Measurements from ENCODE around the gene GYPC.

Gene GYPC

DNA sequence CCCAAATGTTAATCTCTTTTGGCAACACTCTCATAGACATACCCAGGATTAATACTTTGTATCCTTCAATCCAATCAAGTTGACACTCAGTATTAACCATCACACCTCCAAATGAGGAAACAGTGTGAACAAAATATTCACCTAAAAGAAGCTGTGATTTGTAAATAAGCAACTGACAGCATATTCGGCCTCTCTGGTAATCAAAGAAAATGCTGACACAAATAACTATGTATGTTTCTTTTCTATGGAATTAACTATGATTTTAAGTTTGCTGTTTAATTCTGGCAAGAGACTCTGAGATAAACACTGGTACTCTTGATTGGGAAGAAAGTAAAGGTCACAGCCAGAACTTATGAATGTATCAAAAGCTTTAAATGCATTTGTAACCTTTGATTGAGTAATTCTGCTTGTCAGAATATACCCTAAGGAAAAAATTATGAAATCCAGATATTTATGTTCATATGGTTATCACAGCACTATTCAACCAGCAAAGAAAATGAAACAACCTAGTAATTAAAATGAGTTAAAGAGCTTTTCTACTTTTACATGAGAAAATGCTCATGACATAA lies 3.6 kb upstream of the GYPC start:
- DNase-seq, result peak; percentile 45

DNA sequence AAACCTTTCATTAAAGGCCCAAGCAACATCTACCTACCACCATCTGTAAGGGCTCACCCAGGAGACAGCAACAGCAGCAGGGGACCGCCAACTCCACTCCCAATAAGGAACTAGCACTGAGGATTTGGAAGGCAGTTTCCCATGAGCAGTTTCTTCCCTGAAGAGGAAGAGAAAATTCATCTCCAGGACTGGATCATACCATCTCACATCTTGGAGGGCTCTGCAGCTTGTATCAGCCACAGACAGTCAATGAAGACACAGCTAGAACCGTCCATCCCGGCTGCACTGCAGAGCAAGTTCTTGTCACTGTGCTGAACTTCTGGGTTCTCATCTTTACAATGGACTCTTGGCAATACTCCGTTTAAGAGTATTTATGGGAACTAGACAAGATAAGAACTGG lies 2.8 kb upstream of the GYPC start:
- peak; percentile 26 for DNase-seq

DNA sequence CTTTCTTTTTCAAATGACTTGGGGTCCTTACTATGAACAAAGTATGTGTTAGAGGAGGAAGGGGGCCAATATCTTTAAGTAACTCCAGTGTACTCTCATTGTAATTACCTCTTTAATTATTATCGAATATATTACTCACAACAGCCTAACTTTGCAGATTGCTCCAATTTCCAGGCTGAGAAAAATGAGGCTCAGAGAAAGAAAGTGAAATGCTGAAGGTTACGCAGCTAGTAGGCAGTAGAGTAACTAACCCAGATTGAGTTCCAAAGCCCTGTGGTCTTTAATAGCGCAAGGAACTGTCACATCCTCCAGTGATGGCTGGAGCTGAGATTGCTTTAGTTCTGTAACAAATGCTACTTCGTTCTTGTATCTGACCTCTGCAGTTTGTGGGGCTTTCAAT lies 2.2 kb upstream of the GYPC start:
- no peak for DNase-seq

DNA sequence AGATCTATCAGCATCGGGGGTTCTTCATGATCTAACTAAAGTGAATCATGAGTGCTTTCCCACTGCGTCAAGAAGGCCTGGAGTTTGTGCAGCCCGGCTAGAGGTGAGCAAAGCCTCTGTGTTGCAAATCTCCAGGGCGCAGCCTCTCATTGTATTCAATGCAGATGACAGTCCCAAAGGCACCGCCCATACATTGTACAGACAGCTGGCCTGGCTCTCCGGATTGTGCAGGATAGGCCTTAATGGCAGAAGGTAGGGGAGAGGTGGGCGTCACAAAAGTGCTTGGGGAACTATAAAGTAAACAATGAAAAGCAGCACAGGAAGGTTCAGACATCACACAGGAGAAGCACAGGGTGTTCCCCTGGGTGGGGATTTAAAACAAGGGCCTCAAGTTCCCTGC lies 907 bp upstream of the GYPC start:
- no peak for DNase-seq

DNA sequence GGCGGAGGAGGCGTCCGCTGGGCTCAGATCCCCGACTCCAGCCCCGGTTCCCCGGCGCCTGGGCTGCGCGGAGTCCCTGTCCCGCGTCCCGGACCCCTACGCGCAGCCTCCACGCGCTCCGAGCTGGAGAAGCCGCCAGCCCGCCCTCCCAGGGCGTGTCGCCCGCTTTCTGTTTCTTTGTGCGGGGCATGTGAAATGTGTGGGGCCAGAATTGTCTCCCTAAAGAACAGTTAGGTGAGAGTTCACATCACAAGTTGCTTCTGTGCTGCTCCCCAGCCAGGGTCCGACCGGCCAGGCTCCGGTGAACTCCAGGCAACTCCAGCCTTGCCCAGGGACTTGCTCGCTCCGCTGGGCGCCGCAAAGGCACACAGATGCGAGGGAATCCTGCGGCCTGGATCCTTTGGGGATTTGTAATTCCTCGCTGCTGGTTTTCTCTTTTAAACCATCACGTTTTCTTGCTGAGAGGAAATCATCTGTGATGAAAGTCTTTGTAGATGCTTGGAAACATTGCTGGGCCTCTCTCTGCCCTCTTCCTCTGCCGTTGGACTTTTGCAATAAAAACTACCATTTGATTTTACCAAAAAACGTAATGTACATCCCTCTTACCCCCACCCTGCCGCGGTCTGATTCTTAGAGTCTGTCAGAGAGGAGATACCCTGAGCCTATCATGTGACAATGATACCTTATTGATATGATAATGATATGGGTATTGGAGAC lies 631 bp downstream of the GYPC start:
- peak; percentile 55 for DNase-seq

DNA sequence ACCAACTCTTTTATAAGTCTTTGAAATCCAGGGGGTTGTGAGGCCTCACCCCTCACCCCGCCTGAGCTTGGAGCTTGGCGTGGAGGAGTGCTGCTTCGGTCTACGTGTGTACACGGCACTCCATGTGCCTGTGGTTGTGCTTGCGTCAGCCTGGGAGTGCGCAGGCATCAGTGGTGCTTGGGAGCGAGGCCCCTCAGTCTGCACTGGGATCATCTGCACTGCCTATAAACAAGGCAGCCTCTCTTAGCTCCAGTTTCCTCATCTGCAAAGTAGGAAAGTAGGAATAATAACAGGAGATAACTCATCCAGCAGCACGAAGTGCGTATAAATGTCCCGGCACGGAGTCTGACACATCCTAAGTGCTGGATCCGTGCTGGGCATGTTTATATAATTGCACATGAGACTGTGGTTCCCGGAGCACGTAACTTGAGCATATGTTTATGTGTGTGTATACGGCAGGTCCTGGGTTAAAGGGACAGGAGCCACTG lies 1.2 kb downstream of the GYPC start:
- DNase-seq, result peak; percentile 49

DNA sequence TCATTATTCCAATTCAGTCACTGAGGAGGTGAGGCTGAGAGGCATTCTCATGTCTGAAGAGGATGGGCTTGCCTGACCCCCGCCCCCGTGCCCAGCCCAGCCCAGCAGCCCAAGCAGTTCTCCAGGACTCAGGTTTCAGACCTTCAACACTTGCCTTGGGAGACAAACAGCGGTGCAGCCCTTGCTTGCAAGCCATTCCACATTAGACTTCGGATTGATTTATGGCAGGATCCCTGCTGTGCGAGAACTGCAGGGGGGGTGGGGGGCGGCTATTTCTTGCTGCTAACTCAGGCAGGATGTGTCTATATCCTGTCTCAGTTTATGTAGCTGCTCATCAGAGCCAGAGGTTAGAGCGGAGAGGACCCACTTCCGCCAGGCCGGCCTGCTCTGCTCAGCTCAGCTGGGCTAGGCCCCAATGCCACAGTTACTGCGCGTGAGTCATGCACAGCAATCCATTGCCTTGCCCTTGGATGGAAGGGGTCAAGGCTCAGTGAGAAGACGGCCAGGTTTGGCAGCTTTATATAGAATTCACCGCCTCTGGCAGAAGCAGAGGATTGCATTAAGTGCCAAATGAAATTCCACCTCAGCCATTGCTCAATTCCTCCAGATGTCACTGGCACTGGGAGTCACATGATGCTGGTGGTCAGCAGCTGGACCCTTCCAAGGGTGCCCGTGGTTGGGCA lies 1.8 kb downstream of the GYPC start:
- DNase-seq, result peak; percentile 82

DNA sequence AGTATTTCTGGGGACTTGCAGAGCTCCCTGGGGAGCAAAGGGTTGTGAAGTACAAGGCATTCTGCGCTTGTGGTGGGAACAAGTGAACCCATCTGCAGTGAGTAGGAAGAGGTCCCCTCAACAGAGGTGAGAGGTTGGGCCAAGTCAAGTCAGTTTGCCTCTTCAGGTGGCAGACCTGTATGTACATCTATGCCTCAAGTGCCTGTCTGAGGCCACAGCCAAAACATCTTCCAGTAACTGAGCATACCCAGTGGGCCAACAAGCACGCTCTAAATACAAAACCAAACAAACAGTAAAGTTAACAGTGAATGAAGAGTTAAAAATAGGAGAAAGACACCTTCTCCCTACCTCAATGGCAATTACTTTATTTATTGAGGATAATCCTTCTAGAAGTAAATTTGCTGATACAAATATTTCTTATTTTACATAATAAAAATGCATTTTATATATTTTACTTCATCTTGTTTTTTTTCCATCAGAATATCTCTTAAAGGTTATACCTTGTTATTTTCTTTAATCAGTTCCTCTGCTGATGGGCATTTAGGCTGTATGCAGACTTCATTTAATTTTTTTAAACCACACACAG lies 2.5 kb downstream of the GYPC start:
- DNase-seq, result no peak

DNA sequence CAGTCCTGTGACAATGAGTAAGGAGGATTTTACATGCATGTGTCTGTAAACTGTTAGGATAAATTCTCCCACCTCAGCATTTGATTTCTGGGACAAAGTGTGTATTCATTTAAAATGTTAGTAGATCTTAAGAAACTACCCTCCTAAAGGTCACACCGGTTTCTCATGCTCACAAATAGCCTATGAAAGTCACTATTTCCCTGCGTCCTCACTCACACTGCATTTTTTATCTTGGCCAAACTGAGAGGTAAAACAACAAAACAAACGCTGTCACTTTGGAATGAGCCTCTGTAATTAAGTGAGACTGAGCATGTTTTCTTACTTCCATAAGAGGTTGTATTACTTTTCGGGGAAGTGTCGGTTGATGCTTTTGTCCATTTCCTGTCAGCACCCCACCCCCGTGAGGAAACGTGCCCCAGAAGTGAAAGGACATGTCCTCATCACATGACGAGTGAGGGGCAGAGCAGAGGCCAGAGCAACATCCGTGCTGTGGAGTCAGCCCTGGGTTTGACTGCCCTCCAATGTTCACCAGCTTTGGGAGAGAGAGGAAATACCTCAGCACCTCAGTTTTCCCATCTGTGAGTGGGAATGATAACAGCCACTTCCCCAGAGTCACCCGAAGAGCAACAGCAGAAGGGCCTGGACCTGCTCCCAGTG lies 3.1 kb downstream of the GYPC start:
- DNase-seq, result peak; percentile 81

DNA sequence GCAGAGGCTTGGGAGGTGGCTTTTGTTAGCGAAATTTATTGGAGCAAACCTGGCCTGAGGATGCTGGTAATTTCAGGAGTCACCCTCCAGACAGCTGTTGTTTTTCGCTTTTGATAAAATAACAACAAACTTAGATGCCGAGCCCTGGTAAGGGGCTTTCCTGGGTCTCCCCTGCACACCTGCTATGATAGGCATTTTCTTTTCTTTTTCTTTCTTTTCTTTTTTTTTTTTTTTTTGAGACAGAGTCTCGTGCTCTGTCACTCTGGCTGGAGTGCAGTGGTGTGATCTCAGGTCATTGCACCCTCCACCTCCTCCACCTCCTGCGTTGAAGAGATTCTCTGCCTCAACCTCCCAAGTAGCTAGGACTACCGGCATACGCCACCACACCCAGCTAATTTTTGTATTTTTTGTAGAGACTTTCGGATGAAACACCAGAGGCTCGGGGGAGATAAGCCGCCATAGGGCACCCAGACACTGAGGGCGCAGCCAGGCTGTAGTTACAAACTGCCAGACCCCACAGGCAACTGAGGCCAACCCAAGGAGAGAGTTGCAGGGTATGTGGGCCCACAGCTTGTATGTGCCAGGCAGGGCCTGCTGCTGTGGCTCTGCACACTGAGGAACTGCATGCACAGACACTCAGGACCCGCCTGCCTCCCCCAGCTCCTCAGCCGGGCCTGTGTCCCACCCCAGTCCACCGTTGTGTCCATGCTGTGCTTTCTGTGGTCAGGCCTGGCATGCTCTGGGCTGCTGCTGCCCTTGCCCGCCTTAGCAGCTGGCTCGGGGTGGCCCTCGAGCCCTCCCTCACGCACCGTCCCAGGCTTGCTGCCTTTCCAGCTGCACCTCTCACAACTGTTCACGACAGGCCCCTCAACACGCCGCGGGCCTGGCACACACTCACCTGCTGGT lies 3.9 kb downstream of the GYPC start:
- no peak for DNase-seq

DNA sequence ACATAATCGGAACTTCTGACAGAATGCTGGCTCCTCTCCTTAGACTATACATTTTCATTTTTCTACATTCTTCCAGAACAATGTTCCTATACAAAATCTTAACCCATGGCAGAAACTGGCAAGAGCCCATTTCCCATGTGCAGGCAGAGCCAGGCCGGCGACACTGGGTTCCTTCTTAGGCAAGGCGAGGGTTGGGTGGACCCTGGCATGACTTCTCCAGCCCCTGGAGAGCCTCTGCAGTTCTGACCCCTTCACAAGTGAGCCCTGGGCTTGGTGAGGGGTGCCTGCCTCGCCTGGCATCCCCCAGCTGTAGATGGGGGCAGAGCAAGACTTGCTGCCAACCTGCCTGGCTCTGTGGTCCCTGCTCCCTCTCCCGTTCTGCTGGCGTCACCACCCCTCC lies 5.0 kb downstream of the GYPC start:
- no peak for DNase-seq

DNA sequence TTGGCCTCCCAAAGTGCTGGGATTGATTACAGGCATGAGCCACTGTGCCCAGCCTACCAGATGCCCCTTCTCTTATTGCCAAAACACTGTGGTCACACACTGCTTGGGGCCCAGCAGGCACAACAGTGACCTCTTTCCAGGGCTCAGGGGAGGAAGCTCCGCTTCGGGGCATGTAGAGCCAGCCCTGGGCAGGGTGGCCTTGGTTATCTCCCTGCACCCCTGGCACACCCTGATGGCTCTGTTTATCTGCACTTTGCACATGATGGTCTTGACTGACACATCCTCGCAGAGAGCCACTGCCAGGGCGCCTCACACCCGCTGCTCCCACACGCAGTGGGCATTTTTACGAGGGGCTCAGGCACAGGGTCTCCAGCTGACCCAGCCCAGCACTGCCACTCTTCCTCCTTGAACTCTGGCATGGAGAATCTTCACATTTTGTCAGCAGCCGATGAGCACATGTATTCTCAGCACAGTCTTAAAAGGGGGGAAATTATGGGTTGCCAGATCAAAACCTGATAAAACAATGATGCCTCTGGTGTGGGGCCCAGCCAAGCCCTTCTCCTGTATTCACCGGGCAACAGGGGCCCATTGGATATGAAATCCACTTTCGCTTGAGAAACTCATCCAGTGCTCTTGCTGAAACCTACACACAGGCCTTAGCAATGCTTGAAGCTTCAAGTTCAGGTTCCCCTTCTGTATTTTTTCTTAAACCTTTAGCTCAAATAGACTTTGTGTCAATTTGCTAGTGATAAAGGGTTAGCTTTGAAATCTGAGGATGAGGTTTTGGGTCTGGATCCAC lies 5.9 kb downstream of the GYPC start:
- DNase-seq, result peak; percentile 22

DNA sequence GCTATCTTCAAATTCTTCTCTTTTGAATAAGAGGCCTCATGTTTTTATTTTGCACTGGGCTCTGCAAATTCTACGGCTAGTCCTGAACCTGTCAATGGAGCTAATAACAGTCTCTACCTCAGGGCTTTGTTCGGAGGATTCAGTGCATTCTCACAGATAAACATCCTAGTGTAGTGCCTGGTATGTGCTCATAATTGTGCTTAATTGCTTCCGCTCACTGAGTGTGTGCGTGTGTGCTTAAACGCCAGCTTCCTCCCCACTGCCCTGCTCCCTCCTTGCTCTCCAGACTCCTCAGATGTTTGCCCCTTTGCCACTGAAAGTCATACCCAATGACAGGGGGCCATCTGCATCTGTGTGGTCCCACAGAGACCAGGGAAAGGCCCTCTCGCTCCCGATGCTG lies 6.7 kb downstream of the GYPC start:
- DNase-seq, result no peak

DNA sequence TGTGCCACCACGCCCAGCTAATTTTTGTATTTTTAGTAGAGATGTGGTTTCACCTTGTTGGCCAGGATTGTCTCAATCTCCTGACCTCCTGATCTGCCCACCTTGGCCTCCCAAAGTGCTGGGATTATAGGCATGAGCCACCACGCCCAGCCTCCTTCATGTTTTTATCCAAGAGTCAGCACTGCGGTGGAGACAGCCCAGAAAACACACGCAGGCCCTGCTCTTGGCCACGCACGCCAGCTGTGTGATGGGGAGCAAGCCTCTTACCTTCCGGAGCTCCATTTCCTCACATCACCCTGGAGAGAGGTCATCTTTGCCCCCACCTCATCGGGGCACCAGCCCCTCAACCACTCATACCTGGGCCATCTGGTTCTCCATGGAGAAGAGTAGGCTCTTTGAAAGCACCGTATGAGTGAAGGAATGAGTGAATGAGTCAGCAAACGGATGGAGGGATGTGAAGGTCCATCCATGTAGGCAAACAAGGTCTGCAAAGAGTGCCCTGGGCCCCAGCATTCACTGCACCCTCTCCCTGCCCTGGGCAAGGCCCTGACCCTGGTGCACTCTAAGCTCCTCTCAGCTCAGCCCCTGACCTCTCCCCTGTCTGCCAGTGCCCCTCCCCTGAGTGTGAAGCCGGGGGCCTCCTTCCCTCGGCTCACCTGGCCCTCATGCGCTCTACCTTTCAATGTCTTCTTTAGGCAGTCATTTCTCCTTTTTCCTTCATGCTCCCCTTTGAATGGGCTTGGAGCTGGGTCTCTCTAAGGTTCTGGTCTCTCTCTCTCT lies 7.4 kb downstream of the GYPC start:
- DNase-seq, result no peak

DNA sequence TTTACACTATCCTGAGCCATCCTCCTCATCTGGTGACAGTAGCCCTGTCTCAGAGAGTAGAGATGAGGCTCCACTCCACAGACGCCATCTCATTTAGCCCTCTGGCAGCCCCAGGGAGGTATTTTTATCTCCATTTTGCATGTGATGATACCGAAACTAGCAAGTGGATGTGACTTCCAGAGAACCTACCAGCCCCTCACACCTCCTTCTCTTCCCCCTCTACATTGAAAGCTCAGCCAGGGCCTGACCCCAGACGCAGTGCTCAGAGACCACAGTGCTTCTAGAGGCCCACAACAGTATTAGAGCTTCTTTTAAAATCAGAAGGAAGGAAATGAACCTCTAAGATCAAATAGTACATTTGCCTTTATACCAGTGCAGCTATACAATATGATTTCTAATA lies 8.3 kb downstream of the GYPC start:
- DNase-seq, result no peak

DNA sequence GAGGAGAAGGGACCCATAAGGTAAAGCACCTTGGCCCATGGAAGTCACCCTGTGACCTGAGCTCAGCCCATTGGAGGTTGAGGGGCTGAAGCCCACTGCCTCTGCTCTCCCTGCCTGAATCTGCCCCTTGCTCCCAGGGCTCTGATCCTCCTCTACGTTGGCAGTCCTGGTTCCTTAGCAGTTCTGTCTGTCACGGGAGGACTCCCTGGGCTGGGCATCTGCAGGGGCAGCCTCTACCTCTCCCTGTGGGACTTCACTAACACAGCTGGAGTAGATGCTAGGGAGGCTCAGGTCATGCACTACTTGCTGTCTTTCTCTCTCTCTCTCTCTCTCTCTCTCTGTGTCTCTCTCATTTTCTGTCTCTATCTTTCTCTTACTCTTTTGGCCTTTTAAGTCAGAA lies 8.7 kb downstream of the GYPC start:
- no peak for DNase-seq

DNA sequence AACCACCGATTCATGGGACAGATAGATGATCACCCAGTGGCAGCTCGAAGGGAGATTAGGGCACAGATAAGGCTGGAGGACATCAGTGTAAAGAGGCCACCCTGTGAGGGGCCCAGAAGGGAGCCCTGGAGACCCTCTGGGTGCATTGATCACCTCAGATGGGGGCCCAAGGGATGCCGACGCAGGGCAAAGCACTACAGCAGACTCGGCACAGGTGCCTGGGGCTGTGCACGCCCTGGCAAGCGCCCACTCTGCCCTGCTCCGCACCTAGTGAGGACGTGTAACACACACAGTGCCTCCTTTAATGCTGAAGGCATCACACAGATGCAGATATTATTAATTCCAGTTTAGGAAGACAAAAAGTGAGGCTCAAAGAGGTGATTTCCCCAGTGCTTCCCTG lies 9.5 kb downstream of the GYPC start:
- no peak for DNase-seq

DNA sequence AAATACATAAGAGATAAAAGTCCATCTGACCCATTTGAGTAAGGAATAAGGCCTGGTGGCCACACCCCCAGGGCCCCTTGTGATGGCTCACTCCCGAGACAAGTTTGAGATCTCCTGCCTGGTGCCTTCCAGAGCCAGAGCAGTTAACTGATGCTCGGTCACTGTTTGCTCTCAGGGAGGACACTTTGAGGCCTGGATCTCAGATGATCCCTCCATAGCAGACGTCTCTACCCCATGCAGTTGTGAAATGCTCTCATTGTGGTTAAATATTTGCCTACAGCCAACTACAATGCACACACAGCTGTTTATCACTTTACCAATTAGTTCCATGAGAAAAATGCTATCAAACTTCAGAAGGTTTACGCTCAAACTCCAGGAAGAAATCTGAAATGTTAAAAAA lies 12.3 kb downstream of the GYPC start:
- no peak for DNase-seq

DNA sequence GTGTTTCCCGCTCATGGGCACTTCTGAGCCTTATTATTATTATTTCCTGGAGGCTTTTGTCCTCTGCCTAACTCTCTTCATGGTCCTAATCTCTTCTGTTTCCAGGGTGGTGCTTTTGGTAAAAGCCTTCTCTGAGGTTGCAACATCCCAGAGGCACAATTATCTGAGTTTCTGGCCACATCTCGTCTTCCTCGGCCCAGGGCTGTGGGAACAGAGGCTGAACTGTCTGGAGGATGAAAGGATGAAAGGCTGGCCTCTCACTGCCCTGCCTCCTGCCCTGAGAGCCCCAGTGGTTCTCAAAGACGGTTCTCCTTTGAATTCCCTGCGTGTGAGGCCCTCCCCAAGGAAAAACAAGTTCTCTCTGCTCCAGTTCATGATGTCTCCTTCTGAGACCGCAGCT lies 13.8 kb downstream of the GYPC start:
- no peak for DNase-seq

DNA sequence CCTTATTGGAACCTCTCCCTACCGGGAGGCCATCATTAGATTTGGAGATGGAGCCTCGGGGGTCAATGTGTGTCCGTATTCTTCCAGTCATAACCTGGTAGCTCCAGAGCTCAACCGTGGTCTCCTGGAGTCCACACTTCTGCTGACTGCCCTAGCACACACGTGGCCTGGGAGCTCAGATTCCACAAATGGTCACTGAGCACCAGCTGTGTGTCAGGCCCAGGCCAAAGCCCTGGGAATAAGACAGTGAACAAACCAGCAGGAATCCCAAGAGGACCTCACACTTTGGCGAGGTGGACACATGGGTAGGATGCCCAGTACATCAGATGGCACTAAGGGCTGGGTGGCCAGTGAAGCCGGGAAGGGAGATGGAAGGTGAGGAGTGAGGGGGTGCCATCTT lies 15.5 kb downstream of the GYPC start:
- DNase-seq, result no peak

Data from inflammatory macrophage treated with lipopolysaccharide for 4 hours (primary cell).